ENCODE measurements around the gene ZNF185. TPM values are rescaled to one million over a fixed set of nuclear protein-coding genes. Genes with fewer than 3 reads are reported as not detected.
A peak's percentile ranks its signal among the peaks of the same experiment; 100 is the strongest.

ZNF185 gene
- 1 to 10 TPM in 3 of 4 donors, under 1 TPM in 1; 0.56 to 2.2 (median 1.3) TPM for total RNA-seq

GRCh38 chrX:152897222-152898131 lies at the start of gene ZNF185:
Gene ZNF185 (plus strand): TSS chrX:152898067. CDS start chrX:152914490, 16,423 bp downstream.
- intact Hi-C loops (cut with DNase I; ENCODE audit: low total_unique reads) (no loop called here), in situ Hi-C loops (cut with MboI; ENCODE audit: low sequenced_read_pairs in 4 of 4) (no loop called here)
- Histone ChIP-seq H3K27ac (no peak within 1 kb of the TSS), H3K36me3 (no peaks in the 10 kb centered on the region), H3K9me3 (no peaks in the 10 kb centered on the region), H3K4me1 (no peaks in the 10 kb centered on the region), H3K4me3 (peak within 1 kb of the TSS in 2 of 4 donors; percentile 25 to 30), H3K27me3 (peaks cover 0 to 13% (median 0%) of the 10 kb centered on the region in 3 donors)
- no peak for ATAC-seq
- TF ChIP-seq POLR2A (IDR thresholded peaks at IDR 0.05) (no peak), CTCF (IDR thresholded peaks at IDR 0.05 in 4 of 5, conservative IDR thresholded peaks at IDR 0.05 in 1 of 5) (no peak)
- no peak for DNase-seq

GRCh38 chrX:152850465-152850864 lies 47.4 kb upstream of the ZNF185 start:
- H3K36me3 ChIP-seq, result no peaks in the 10 kb centered on the region
- H3K27ac ChIP-seq, result no peak overlapping the region
- ATAC-seq, result no peak
- no peaks in the 10 kb centered on the region for H3K27me3 ChIP-seq
- no peak overlapping the region for H3K4me3 ChIP-seq
- no peak for DNase-seq
- TF ChIP-seq POLR2A (IDR thresholded peaks at IDR 0.05), result no peak
- no peak for TF ChIP-seq CTCF (IDR thresholded peaks at IDR 0.05 in 4 of 5, conservative IDR thresholded peaks at IDR 0.05 in 1 of 5)
- H3K9me3 ChIP-seq, result no peaks in the 10 kb centered on the region
- H3K4me1 ChIP-seq, result no peaks in the 10 kb centered on the region
- intact Hi-C loops (cut with DNase I; ENCODE audit: low total_unique reads) (no loop called here), in situ Hi-C loops (cut with MboI; ENCODE audit: low sequenced_read_pairs in 4 of 4) (no loop called here)

GRCh38 chrX:152853986-152854385 lies 43.9 kb upstream of the ZNF185 start:
- TF ChIP-seq POLR2A (IDR thresholded peaks at IDR 0.05) (no peak), CTCF (IDR thresholded peaks at IDR 0.05 in 4 of 5, conservative IDR thresholded peaks at IDR 0.05 in 1 of 5) (no peak)
- in situ Hi-C loops (cut with MboI; ENCODE audit: low sequenced_read_pairs in 4 of 4) (no loop called here), intact Hi-C loops (cut with DNase I; ENCODE audit: low total_unique reads) (no loop called here)
- no peaks in the 10 kb centered on the region for H3K4me1 ChIP-seq
- no peak for ATAC-seq
- DNase-seq, result no peak
- H3K27me3 ChIP-seq, result no peaks in the 10 kb centered on the region
- no peaks in the 10 kb centered on the region for H3K36me3 ChIP-seq
- no peaks in the 10 kb centered on the region for H3K9me3 ChIP-seq
- H3K27ac ChIP-seq, result no peak overlapping the region
- no peak overlapping the region for H3K4me3 ChIP-seq

- intact Hi-C loops (cut with DNase I; ENCODE audit: low total_unique reads), result no loop called here
- Histone ChIP-seq H3K9me3 (no peaks in the 10 kb centered on the region), H3K4me1 (no peaks in the 10 kb centered on the region), H3K27me3 (no peaks in the 10 kb centered on the region), H3K36me3 (peaks cover 0 to 8% of the 10 kb centered on the region in 2 donors), H3K27ac (no peak overlapping the region), H3K4me3 (no peak overlapping the region)
- no peak for ATAC-seq
- in situ Hi-C loops (cut with MboI; ENCODE audit: low sequenced_read_pairs in 4 of 4), result no loop called here
- no peak for DNase-seq
- TF ChIP-seq CTCF (IDR thresholded peaks at IDR 0.05 in 4 of 5, conservative IDR thresholded peaks at IDR 0.05 in 1 of 5) (no peak), POLR2A (IDR thresholded peaks at IDR 0.05) (no peak)
Measured at GRCh38 chrX:152861116-152861515, 36.8 kb upstream of the ZNF185 start.
